NCI-H345 treated with DMSO at 0.1 percent for 48 hours (cell line): ENCODE data around the gene KIF13A.
"Not testable (repeated sequence)": the region's sequence is repeated elsewhere in the genome, so short reads cannot be mapped to it uniquely, and the experiment has no call there.

Source experiments
- DNase-seq: peaks from one replicate; lab custom pipeline; 2025; ENCODE audit not compliant: unreplicated experiment; lab: John Stamatoyannopoulos, UW

The KIF13A gene

GRCh38 chr6:17971128-17972073 lies 16.0 kb downstream of the KIF13A start:
- DNase-seq, result no peak

DNA sequence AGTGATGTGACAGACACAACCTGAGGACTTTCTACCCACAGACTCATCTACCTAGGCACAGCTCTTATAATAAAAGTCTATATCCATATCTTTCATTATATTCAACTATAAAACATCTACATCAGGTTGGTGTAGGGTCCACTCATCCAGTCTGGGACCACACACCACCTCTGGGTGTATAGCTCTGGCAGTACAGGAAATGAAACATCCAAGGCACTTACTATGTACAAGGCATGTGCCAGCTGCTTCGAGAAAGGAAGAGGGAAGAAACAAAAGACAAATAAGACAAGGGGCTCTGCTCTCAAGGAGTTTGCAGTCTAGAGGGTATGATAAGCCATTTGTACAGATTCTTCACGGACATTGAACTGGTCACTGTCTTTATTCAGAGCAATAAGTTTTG lies 18.6 kb downstream of the KIF13A start:
- no peak for DNase-seq

DNA sequence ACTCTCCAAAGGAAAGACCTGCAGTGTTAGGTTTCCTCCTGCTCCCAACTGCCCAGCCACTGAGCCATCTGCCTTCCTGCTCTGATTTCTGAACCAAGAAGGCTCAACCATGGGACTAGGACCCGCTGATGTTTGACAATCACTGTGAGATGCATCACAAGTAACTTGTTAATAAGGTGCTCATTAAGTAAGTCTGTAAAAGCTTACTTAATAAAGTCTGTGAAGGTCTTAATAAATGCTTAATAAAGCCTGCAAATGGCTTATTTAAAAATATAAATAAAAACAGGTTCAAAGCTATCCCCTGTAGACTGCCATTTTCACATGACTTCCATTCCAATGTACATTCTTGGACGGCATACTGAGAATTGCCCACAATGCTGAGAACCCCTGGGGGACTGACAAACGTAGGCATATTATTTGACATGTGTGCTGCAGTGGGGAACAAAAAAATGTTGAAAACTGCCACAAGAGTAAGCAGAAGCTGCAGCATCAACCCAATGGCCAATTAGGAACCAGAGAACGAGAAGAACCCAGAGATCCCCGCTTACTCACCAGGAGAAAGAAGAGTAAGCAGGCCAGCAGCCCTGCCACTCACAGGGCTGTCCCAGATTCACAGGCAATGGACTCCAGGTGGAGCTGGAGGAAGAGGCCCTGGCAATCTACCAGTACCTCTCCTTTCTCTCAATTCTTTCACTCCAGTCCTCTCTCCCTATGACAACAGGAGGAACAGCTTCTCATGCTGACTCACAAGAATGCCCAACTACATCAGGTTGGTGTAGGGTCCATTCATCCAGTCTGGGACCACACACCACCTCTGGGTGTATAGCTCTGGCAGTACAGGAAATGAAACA lies 19.5 kb downstream of the KIF13A start:
- no peak for DNase-seq

DNA sequence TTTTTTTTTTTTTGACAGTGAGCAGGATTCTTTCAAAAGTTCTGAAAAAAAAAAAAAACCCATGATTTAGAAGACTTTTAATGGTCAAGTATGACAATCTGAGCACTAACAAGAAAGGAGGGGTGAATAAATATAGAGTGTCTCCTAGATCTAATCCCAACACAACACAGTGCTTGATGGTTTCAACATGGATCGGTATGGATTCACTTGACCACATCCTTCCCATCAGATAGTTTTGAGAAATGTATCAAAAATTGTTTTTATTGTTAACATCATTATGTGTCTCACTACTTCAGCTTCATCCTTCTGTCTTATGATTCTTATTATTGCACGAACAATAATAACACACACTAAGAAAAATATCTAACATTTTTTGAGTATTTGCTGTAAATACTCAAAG lies 21.0 kb downstream of the KIF13A start:
- DNase-seq, result no peak

DNA sequence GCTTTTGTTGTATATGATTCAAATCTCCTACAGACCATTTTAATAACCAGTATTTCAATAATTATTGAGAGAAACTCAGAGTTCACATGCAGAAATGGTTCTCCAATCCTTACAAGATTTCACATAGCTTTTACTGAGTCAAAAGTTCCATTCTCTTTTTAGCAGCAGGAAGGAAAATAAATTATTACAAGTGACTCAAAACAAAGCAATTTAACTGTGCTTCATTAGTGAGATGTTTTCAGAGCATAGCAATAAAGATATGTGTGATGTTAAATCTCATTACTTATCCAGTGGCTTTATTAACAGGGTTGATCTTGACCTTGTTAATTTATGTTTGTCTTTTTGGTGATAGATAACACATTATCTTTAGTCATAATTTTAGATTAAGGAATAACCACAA lies 22.0 kb downstream of the KIF13A start:
- DNase-seq, result no peak

- no peak for DNase-seq
Observed at GRCh38 chr6:17964633-17965032, 22.8 kb downstream of the KIF13A start.

- no peak for DNase-seq
Observed at GRCh38 chr6:17962436-17963031, 24.9 kb downstream of the KIF13A start.

- no peak for DNase-seq
Observed at GRCh38 chr6:17959302-17959701, 28.1 kb downstream of the KIF13A start.

GRCh38 chr6:17957904-17958620 lies 29.4 kb downstream of the KIF13A start:
- no peak for DNase-seq

DNA sequence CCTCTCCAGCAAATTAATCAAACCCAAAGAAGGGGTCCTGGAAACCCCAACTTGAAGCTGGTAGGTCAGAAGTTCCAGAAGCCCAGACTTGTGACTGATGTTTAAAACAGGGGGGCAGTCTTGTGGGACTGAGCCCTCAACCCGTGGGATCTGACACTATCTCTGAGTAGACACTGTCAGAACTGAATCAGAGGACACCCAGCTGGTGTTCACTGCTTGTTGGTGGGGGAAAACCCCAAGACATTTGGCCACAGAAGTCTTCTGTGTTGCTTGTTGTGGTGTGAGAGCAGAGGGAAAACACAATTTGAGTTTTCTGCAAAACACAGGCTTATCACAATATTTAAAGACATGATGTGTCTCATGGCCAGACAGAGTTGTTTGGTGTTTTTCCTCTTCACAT lies 29.9 kb downstream of the KIF13A start:
- no peak for DNase-seq

DNA sequence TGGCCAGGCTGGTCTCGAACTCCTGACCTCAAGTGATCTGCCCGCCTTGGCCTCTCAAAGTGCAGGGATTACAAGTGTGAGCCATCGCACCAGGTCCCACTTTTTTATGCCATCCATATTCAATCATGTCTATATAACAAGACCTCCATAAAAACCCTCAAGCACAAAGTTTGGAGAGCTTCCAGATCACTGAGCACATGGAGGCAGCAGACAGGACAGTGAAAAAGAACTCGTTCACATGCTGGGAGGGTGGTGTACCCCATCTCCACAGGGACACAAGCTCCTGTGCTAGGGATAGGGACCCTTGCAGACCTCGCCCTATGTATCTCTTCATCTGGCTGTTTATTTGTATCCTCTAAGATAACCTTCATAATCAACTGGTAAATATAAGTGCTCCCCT lies 30.3 kb downstream of the KIF13A start:
- DNase-seq, result no peak

DNA sequence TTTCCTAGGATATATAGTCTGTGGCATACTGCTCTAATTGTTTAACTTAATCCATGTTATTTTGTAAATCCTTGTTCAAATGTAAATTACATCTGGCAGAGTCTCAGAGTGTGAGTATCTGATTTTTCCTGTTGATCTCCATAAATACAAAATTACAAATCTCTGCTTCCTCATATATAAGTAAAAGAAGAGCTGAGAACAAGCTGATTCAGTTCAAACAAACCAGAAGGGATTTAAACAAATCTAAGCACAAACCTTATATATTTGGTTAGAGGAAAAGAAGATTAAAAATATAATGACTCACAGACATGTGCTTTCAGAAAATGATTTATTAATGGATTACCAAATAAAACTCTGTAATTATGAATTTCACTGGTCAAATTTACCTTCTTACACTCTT lies 37.3 kb downstream of the KIF13A start:
- DNase-seq, result no peak

DNA sequence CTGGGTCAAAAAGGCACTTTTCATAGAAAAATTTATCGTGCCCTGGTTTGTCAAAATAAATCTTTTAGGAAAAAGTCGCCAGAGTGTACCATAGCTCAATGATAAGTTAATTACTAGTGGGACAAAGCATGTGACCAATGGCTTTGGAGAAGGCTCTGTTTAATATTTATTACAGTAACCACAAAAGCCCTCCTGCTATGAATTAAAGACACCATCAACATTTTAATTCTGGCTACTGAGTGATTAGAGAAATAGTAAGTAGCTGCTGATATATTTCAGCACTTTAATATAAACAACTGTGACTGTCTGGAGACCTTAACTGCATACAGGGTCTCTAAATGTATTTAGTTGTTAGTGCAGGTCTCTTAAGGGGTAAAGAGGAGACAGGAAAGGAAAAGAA lies 38.3 kb downstream of the KIF13A start:
- no peak for DNase-seq

DNA sequence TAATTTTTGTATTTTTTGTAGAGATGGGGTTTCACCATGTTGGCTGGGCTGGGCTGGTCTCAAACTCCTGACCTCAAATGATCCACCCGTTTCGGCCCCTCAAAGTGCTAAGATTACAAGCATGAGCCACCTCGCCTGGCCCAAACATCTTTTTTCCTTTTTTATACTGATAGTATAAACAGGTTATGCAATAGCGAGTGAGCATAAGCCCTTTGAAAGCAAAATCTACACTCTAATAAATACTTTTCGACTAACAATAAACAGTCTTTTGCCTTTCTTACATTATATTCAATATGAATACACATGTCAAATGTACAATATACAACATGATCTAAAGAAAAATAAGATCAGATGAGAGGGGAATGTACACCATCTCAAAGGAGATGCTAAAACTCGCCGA lies 38.7 kb downstream of the KIF13A start:
- no peak for DNase-seq

DNA sequence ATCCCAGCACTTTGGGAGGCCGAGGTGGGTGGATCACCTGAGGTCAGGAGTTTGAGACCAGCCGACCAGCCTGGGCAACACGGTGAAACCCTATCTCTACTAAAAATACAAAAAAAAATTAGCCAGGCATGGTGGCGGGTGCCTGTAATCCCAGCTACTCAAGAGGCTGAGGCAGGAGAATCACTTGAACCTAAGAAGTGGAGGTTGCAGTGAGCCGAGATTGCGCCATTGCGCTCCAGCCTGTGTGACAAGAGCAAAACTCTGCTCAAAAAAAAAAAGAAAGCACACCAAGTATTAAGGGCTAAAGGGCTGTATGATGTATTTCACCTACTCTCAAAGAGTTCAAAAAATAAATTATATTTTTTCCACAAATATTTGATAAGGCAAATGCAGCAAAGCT lies 39.9 kb downstream of the KIF13A start:
- not testable (repeated sequence) for DNase-seq

GRCh38 chr6:17945575-17945974 lies 41.9 kb downstream of the KIF13A start:
- no peak for DNase-seq

DNA sequence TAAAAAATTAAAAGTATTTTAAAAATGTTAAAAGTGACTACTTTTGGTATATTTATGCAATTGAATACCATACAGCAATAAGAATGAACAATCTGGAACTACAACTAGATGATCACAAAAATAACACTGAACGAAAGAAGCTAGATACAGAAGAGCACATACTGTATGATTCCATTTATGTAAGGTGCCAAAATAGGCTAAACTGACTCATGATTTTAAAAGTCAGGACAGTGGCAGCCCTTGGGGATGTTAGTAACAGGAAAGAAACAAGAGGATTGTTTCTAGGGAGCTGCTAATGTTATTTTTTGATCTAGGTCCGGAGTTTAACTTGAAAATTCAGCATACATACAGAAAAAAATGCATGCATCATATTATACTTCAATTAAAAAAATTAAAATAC lies 42.3 kb downstream of the KIF13A start:
- no peak for DNase-seq

GRCh38 chr6:17941318-17941717 lies 46.1 kb downstream of the KIF13A start:
- DNase-seq, result no peak

DNA sequence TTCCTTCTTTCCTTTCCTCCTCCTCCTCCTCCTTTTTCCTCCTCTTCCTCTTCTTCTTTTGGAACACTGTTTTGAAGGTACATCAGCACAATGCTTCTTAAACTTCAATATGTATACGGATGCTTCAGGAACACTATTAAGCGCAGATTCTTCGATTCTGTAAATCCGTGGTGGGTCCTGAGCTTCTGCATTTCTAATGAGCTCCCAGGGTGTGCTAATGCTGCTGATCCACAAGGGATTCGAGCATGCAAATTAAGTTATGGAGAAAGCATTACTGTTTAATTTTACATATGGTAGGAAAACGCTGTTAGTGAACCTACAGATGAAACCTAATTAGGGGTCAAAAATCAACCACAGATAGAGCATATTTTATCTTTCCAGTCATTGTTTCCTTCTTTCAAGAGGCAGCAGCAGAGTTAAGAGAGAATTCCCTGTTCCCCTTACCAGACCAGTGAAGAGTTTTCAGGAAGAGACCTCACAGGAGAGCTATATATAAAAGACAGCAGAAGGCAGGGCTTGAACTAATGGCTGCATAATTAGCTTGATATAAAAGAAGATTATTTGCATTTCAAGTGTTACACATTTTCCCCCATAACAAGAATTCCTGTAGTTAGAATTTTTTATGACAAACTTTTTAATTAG lies 47.2 kb downstream of the KIF13A start:
- no peak for DNase-seq

DNA sequence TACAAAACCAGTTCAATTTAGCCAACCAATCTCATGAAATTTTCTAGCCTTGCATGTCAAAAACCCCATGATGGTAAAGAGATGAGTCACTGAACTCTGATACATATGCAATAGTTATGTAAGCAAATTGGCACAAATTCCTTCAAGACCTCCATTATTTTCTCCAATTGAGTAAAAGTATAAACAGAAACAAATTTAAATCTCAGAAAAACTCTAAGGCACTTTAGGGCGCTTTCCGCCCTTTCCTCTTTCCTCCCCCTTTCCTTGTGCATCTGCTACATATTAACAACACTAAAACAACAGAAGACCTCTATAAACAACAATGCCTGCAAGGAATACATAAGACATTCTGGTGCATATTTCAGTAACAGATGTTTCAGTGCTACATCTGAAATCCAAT lies 48.5 kb downstream of the KIF13A start:
- no peak for DNase-seq
